SU-DHL-6 (cell line): ENCODE results near the gene NTSR2.

Experiments
- EZH2phosphoT487 ChIP-seq: fragments of 200-600 bp; sonication (generic), shearing (Covaris generic); conservative IDR thresholded peaks from 2 replicates; pipeline ENCODE4 v1.6.1; 2018; ENCODE audit warnings: mild to moderate bottlenecking, antibody characterized with exemption, low read length, moderate library complexity, mixed read lengths
- TF ChIP-seq, protein P1 (sequence below): fragments of 200-600 bp; sonication (generic); IDR thresholded peaks from one replicate; pipeline ENCODE4 v1.5.1; 2017; ENCODE audit warnings: antibody characterized with exemption, mild to moderate bottlenecking, low read length, moderate library complexity; ENCODE audit not compliant: insufficient read depth, poor library complexity, severe bottlenecking

DNA sequence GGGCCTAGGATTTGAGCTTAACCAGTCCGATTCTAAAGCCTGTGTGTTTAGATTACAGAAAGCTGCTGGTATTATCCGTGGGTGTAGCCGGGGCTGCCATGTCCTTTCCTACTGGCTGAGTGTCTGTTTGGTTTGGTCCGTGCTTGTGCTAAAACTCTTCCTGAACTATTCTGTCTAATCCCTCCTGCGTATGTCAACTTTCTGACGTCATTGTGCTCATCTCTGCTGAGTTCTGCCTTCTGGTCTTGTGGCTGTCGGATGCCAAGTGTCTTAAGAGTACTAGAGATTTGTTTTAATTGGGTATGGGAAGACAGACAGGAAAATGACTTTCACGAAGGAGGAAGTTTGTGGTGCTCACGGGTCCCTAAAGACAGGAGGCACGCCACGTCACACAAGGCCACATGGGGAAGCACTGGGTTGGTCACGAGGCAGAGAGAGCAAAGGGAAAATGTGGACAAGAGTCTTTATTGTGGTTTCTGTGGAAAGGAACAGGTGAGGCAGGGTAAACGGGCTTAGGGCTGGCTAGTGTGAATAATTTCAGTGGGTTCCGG is 31.8 kb upstream of the NTSR2 start:
- TF ChIP-seq, protein P1, sequence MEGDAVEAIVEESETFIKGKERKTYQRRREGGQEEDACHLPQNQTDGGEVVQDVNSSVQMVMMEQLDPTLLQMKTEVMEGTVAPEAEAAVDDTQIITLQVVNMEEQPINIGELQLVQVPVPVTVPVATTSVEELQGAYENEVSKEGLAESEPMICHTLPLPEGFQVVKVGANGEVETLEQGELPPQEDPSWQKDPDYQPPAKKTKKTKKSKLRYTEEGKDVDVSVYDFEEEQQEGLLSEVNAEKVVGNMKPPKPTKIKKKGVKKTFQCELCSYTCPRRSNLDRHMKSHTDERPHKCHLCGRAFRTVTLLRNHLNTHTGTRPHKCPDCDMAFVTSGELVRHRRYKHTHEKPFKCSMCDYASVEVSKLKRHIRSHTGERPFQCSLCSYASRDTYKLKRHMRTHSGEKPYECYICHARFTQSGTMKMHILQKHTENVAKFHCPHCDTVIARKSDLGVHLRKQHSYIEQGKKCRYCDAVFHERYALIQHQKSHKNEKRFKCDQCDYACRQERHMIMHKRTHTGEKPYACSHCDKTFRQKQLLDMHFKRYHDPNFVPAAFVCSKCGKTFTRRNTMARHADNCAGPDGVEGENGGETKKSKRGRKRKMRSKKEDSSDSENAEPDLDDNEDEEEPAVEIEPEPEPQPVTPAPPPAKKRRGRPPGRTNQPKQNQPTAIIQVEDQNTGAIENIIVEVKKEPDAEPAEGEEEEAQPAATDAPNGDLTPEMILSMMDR = no peak
- TF ChIP-seq EZH2phosphoT487 = no peak
